HFF-Myc (cell line): ENCODE results near the gene FER.

Experiments used
- DNase-seq: peaks from one replicate; pipeline ENCODE4 v3.0.0-alpha.2; 2011; ENCODE audit warnings: low read depth; ENCODE audit errors: extremely low read depth
- H3K4me3 ChIP-seq: replicated peaks from 2 replicates; pipeline ENCODE4 v1.5.1; 2011; ENCODE audit warnings: low read depth, mild to moderate bottlenecking, control low read depth, low read length
- TF ChIP-seq, protein P1 (sequence below): IDR thresholded peaks from 2 replicates; pipeline ENCODE4 v1.5.1; 2012; ENCODE audit warnings: mild to moderate bottlenecking, low read depth, low read length, control low read depth; ENCODE audit errors: missing control alignments

The FER gene

GRCh38 chr5:109028608-109029299, 281.1 kb downstream of the FER start:
- no peak overlapping the region for H3K4me3 ChIP-seq
- TF ChIP-seq, protein P1, sequence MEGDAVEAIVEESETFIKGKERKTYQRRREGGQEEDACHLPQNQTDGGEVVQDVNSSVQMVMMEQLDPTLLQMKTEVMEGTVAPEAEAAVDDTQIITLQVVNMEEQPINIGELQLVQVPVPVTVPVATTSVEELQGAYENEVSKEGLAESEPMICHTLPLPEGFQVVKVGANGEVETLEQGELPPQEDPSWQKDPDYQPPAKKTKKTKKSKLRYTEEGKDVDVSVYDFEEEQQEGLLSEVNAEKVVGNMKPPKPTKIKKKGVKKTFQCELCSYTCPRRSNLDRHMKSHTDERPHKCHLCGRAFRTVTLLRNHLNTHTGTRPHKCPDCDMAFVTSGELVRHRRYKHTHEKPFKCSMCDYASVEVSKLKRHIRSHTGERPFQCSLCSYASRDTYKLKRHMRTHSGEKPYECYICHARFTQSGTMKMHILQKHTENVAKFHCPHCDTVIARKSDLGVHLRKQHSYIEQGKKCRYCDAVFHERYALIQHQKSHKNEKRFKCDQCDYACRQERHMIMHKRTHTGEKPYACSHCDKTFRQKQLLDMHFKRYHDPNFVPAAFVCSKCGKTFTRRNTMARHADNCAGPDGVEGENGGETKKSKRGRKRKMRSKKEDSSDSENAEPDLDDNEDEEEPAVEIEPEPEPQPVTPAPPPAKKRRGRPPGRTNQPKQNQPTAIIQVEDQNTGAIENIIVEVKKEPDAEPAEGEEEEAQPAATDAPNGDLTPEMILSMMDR = no peak
- DNase-seq = no peak

- DNase-seq = no peak
- H3K4me3 ChIP-seq = no peak overlapping the region
- TF ChIP-seq, protein P1 = no peak
Measured at GRCh38 chr5:109029847-109030246, 282.1 kb downstream of the FER start.

DNA sequence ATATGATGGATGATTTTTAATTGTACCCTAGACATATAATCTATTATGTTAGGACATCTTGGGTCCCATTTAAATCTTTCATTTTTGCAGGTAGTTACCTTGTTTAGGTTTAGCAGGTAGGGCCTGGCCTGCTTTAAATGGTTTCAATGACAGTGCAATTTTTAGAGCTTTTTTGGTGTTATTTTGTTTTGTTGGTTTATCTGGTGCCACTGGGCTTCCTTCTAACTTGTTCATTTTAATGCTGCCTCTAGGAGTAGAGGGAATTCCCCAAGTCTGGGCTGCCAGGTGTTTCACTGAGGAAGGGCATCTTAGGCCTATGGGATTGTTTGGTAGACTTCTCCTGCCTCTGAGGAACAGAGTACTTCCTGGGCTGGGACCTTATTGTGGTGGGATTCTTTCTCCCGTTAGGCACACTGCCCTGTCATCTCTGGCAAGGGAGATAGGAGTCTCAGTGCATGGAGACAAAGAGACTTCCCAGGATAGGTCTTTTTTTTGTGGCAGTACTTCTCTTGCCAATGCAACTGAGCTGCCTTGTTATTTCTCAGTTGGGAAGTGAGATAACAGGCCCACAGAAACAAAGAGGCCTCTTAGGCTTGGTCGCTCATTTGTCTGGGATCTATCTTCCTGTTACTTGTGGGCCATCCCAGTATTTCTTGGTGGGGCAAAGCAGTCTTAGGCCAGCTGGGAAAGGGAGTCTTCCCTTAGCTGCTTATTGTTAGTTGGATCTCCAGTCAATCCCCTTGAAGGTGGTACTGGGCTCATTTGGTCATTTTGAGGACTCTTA, 282.9 kb downstream of the FER start:
- no peak for DNase-seq
- TF ChIP-seq, protein P1 = no peak
- no peak overlapping the region for H3K4me3 ChIP-seq

- no peak overlapping the region for H3K4me3 ChIP-seq
- DNase-seq = no peak
- TF ChIP-seq, protein P1 = no peak
Measured at GRCh38 chr5:109034306-109034705, 286.6 kb downstream of the FER start.

DNA sequence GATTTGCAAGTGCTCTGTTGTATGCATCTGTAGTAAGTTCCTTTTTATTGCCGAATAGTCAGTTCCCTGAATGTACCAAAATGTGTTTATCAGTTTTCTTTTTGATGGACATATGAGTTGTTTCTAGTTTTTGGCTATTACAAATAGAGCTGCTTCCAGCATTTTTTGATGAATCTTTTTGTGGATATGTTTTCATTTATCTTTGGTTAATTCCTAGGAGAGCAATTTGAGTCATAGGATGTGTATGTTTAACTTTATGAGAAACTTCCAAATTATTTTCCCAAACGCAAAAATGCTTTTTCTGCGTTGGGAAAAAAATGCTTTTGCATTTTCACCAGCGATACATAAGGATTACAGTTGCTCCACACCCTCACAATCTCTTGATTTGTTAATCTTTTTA, 287.7 kb downstream of the FER start:
- no peak for DNase-seq
- TF ChIP-seq, protein P1 = no peak
- H3K4me3 ChIP-seq = no peak overlapping the region

GRCh38 chr5:109038209-109038840, 290.6 kb downstream of the FER start:
- no peak overlapping the region for H3K4me3 ChIP-seq
- no peak for DNase-seq
- TF ChIP-seq, protein P1 = no peak
